IPS-15b (cell line): Measurements from ENCODE around the gene HLA-DQA2.
"Not testable (repeated sequence)": the region's sequence is repeated elsewhere in the genome, so short reads cannot be mapped to it uniquely, and the experiment has no call there.

ENCODE experiments used
- H3K27me3 ChIP-seq: one replicate; pipeline ENCODE4 v1.6.1; 2013; ENCODE audit warnings: low read length; ENCODE audit not compliant: control insufficient read depth, insufficient read depth
- H3K36me3 ChIP-seq: one replicate; pipeline ENCODE4 v1.6.1; 2013; ENCODE audit warnings: low read length; ENCODE audit not compliant: control insufficient read depth, insufficient read depth
- H3K4me1 ChIP-seq: one replicate; pipeline ENCODE4 v1.6.1; 2013; ENCODE audit warnings: mild to moderate bottlenecking, low read length; ENCODE audit not compliant: control insufficient read depth, insufficient read depth
- H3K4me3 ChIP-seq: one replicate; pipeline ENCODE4 v1.5.1; 2013; ENCODE audit warnings: low read depth, low read length
- H3K9ac ChIP-seq: one replicate; pipeline ENCODE4 v1.6.1; 2013; ENCODE audit warnings: low read depth, mild to moderate bottlenecking, low read length
- H3K9me3 ChIP-seq: one replicate; pipeline ENCODE4 v1.6.1; 2013; ENCODE audit warnings: mild to moderate bottlenecking, low read length; ENCODE audit not compliant: control insufficient read depth, insufficient read depth

HLA-DQA2 gene

GRCh38 chr6:32744776-32745175, 3.6 kb downstream of the HLA-DQA2 start:
- Histone ChIP-seq H3K9me3 (no peaks in the 10 kb centered on the region), H3K27me3 (no peaks in the 10 kb centered on the region), H3K4me1 (no peaks in the 10 kb centered on the region), H3K4me3 (no peak overlapping the region), H3K9ac (no peak overlapping the region), H3K36me3 (no peaks in the 10 kb centered on the region)

- not testable (repeated sequence) for H3K9me3 ChIP-seq, H3K27me3 ChIP-seq, H3K9ac ChIP-seq, H3K4me1 ChIP-seq, H3K4me3 ChIP-seq, H3K36me3 ChIP-seq
Measured at GRCh38 chr6:32745649-32746048, 4.5 kb downstream of the HLA-DQA2 start.

GRCh38 chr6:32752580-32752979, 11.4 kb downstream of the HLA-DQA2 start:
- Histone ChIP-seq H3K4me3 (no peak overlapping the region), H3K9ac (no peak overlapping the region), H3K4me1 (no peaks in the 10 kb centered on the region), H3K27me3 (peaks cover 2% of the 10 kb centered on the region), H3K9me3 (no peaks in the 10 kb centered on the region), H3K36me3 (no peaks in the 10 kb centered on the region)

- Histone ChIP-seq H3K4me1 (no peaks in the 10 kb centered on the region), H3K4me3 (no peak overlapping the region), H3K27me3 (peaks cover 2% of the 10 kb centered on the region), H3K9ac (no peak overlapping the region), H3K9me3 (no peaks in the 10 kb centered on the region), H3K36me3 (no peaks in the 10 kb centered on the region)
Measured at GRCh38 chr6:32759669-32760068, 18.5 kb downstream of the HLA-DQA2 start.

- Histone ChIP-seq H3K36me3 (no peaks in the 10 kb centered on the region), H3K9me3 (no peaks in the 10 kb centered on the region), H3K4me3 (no peak overlapping the region), H3K4me1 (no peaks in the 10 kb centered on the region), H3K27me3 (no peaks in the 10 kb centered on the region), H3K9ac (no peak overlapping the region)
Measured at GRCh38 chr6:32761072-32761471, 19.9 kb downstream of the HLA-DQA2 start.

GRCh38 chr6:32761548-32761947, 20.4 kb downstream of the HLA-DQA2 start:
- no peak overlapping the region for H3K9ac ChIP-seq
- H3K9me3 ChIP-seq: no peaks in the 10 kb centered on the region
- H3K4me1 ChIP-seq: no peaks in the 10 kb centered on the region
- H3K36me3 ChIP-seq: no peaks in the 10 kb centered on the region
- no peak overlapping the region for H3K4me3 ChIP-seq
- no peaks in the 10 kb centered on the region for H3K27me3 ChIP-seq

GRCh38 chr6:32763421-32763820, 22.2 kb downstream of the HLA-DQA2 start, which contains the start of gene HLA-DQB2:
Gene HLA-DQB2, minus strand, starts transcription at chr6:32763532. Its CDS starts 62 bp downstream, at chr6:32763470.
- H3K9ac ChIP-seq: no peak within 1 kb of the TSS
- H3K9me3 ChIP-seq: no peaks in the 10 kb centered on the region
- no peaks in the 10 kb centered on the region for H3K4me1 ChIP-seq
- H3K36me3 ChIP-seq: no peaks in the 10 kb centered on the region
- no peak within 1 kb of the TSS for H3K4me3 ChIP-seq
- H3K27me3 ChIP-seq: no peaks in the 10 kb centered on the region

GRCh38 chr6:32764048-32764447, 22.9 kb downstream of the HLA-DQA2 start:
- H3K9me3 ChIP-seq: no peaks in the 10 kb centered on the region
- H3K36me3 ChIP-seq: no peaks in the 10 kb centered on the region
- H3K9ac ChIP-seq: no peak overlapping the region
- no peaks in the 10 kb centered on the region for H3K27me3 ChIP-seq
- H3K4me1 ChIP-seq: no peaks in the 10 kb centered on the region
- H3K4me3 ChIP-seq: no peak overlapping the region

- H3K4me1 ChIP-seq: no peaks in the 10 kb centered on the region
- no peaks in the 10 kb centered on the region for H3K9me3 ChIP-seq
- H3K27me3 ChIP-seq: no peaks in the 10 kb centered on the region
Measured at GRCh38 chr6:32772656-32773055, 31.5 kb downstream of the HLA-DQA2 start.

GRCh38 chr6:32774426-32774825, 33.2 kb downstream of the HLA-DQA2 start:
- Histone ChIP-seq H3K9me3 (no peaks in the 10 kb centered on the region), H3K4me3 (no peak overlapping the region), H3K27me3 (no peaks in the 10 kb centered on the region), H3K4me1 (no peaks in the 10 kb centered on the region), H3K36me3 (no peaks in the 10 kb centered on the region), H3K9ac (no peak overlapping the region)

More at GRCh38 chr6:32772656-32773055, 31.5 kb downstream of the HLA-DQA2 start:
- Histone ChIP-seq H3K4me3 (no peak overlapping the region), H3K9ac (no peak overlapping the region), H3K36me3 (no peaks in the 10 kb centered on the region)

GRCh38 chr6:32775071-32775470, 33.9 kb downstream of the HLA-DQA2 start:
- H3K4me1 ChIP-seq: no peaks in the 10 kb centered on the region
- H3K9ac ChIP-seq: no peak overlapping the region
- H3K36me3 ChIP-seq: no peaks in the 10 kb centered on the region
- H3K27me3 ChIP-seq: no peaks in the 10 kb centered on the region
- no peak overlapping the region for H3K4me3 ChIP-seq
- no peaks in the 10 kb centered on the region for H3K9me3 ChIP-seq

- H3K27me3 ChIP-seq: no peaks in the 10 kb centered on the region
Measured at GRCh38 chr6:32779036-32779435, 37.8 kb downstream of the HLA-DQA2 start.

GRCh38 chr6:32782923-32783322, 41.7 kb downstream of the HLA-DQA2 start:
- not testable (repeated sequence) for H3K4me3 ChIP-seq, H3K9me3 ChIP-seq, H3K27me3 ChIP-seq, H3K4me1 ChIP-seq, H3K9ac ChIP-seq, H3K36me3 ChIP-seq

More at GRCh38 chr6:32779036-32779435, 37.8 kb downstream of the HLA-DQA2 start:
- Histone ChIP-seq H3K36me3 (no peaks in the 10 kb centered on the region), H3K9ac (no peak overlapping the region), H3K9me3 (no peaks in the 10 kb centered on the region), H3K4me1 (no peaks in the 10 kb centered on the region), H3K4me3 (no peak overlapping the region)
